ENCODE measurements around the gene UVRAG.

DNA sequence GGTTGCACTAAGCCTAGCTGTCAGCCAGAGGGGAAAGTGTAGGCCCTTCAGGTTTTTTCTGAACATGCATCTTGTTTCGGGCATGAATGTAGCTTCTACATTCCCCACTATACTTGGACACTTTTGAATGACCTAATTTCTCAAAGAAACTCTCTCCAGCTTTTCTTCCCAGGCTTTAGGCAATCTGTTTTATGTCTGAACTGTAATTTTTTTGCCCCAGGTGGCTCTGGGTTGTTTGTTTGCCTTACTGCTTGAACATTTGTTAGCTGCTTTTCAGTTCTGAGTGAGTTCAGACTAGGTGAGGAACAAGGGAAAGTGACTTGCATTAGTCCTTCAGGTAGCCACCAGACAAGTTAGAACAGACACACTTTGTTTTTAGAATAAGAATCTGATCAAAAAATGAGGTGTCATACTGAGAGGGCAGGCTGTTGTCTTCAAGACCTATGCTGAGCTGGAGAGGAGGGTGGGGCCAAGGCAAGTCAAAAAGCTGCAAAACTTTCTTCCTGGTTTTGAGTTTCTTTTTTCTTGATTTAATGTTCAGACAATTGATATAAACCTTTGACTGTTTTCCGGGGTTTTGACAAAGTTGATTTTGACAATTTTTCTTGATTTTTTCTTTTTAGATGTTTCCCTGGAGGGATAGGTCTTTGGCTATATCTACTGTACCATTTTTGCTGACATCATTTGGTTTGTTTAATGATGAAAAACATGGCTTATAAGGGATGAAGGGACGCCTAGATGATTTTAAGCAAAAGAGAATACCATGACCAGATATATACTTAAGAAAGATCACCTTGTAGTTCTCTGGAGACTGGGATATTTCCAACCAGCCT lies 208.4 kb downstream of the UVRAG start:
- TF ChIP-seq, protein P1, sequence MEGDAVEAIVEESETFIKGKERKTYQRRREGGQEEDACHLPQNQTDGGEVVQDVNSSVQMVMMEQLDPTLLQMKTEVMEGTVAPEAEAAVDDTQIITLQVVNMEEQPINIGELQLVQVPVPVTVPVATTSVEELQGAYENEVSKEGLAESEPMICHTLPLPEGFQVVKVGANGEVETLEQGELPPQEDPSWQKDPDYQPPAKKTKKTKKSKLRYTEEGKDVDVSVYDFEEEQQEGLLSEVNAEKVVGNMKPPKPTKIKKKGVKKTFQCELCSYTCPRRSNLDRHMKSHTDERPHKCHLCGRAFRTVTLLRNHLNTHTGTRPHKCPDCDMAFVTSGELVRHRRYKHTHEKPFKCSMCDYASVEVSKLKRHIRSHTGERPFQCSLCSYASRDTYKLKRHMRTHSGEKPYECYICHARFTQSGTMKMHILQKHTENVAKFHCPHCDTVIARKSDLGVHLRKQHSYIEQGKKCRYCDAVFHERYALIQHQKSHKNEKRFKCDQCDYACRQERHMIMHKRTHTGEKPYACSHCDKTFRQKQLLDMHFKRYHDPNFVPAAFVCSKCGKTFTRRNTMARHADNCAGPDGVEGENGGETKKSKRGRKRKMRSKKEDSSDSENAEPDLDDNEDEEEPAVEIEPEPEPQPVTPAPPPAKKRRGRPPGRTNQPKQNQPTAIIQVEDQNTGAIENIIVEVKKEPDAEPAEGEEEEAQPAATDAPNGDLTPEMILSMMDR (IDR thresholded peaks at IDR 0.05): no peak
- no peak for TF ChIP-seq POLR2A (IDR thresholded peaks at IDR 0.05)

Data from ovary (tissue), 3 donors.